Left hindlimb (tissue), 1 donor: Measurements from ENCODE around the gene CDK9.
"Not testable (repeated sequence)": the region's sequence is repeated elsewhere in the genome, so short reads cannot be mapped to it uniquely, and the experiment has no call there.

Experiments
- DNase-seq: peaks from one replicate; pipeline ENCODE4 v3.0.0-alpha.2; 2018

CDK9 gene

DNA sequence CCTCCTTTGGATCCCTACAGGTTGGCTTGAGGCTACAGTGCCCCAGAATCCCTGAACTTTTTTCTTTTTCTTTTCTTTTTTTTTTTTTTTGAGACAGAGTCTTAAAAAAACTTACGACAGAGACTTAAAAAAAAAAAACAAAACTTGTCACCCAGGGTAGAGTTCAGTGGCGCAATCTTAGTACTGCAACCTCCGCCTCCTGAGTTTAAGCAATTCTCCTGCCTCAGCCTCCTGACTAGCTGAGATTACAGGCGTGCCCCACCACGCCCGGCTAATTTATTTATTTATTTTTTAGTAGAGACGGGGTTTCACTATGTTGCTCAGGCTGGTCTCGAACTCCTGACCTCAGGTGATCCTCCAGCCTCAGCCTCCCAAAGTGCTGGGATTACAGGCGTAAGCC lies 4.9 kb upstream of the CDK9 start:
- not testable (repeated sequence) for DNase-seq

DNA sequence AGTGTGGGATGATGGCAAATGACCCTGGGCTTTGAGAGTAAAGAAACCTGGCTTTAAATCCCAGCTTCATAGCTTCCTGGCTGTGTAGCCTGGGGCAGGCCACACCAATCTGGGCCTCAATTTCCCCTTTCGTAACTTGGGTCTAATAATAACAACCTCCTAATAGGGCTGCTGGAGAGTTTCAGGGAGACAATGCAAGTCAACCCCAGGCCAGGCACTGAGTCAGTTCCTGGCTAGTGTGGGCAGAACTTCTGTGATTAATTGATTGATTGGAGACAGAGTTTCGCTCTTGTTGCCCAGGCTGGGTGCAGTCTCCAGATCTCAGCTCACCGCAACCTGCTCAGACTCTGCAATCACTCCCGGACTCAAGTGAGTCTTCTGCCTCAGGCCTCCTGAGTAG lies 4.0 kb upstream of the CDK9 start:
- no peak for DNase-seq

DNA sequence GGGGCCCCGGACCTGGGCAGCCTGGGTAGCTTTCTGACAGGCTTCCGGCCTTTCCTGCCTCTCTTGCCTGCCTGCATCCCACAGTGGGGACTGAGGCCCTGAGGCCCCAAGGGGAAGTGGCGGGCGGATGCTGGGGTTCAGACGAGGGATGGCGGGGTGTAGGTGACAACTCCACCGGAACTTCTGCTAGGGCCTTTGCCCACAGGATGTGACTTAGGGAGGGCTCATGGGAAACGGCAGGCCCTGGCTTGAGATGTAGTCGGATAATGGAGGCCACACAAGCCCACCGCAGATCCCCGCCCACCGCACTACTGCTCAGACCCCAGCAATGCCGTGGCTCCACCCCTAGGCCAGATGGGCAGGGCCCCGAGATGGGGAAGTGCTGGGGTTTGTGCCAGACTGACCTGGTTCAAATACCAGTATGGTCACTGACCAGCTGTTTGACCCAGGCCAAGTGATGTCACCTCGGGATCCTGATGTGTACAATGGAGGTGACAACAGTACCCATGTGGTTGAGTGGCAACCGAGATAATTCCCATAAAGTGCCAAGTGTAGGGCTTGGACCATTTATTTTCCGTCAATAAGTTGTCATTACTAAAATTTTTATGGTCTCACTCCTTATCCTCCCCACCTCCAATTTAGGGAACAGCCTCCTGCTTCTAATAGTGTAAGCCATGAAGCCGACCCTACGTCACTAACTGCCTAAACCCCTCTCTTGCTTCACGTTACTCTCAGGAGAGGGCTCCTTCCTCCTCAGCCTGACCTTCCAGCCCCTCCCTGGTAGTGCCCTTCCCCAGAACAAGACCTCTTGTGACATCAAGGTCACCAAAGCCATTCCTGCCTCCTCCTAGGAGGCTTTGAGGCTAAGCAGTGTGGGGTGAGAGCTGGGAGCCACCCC lies 2.5 kb upstream of the CDK9 start:
- peak; percentile 60 for DNase-seq

DNA sequence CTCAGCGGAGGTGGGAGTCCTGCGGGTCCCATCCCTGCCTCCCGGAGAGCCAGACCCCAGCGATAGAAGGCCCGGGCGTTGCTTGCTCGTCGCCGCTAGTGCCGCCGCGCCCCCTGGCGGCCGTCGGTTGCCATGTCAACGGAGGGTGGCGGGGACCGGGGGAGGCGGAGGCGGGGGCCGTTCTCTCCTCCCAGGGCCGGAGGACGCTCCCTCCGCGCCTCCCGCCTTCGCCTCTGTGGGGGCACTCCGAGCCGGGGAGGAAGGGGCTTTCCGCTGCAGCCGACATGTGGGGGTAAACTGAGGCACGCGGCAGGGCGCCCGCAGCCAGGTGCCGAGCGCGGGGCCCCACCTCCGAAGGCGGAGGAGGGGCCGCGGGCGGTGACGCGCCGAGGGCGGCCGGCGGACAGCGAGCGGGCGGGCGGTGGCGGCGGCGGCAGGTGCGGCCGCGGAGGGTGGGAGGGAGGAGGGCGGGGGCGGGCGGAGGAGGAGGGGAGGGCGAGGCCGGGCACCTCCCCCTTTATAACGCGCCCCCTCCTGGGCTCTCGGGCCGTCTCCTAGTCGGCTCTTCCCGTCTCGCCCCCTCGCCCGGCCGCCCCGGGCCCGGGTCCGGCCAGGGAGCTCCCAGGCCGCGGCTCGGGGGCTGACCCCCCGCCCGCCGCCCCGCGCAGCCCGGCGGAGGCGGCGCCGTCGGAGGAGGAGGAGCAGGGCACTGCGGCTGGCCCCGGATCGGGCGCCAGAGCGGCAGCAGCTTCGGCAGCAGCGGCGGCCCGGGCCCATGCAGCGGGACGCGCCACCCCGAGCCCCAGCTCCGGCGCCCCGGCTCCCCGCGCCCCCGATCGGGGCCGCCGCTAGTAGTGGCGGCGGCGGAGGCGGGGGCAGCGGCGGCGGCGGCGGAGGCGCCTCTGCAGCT lies 556 bp upstream of the CDK9 start:
- peak; percentile 93 for DNase-seq

DNA sequence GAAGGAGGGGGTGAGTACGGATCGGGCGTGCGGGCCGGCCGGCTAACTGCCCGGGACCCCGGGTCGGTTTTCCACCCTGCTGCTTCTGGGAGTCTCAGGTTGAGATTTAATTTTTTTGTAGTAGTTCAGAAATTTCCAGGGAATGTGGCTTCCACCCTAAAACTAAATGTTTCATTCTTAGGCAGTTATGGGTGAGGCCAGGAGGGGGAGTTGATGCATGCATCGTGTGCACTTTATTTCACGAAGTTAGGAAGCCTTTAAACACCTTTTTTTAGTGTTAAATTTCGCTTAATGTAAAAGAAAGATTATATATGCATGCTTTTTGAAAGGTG lies 905 bp downstream of the CDK9 start:
- DNase-seq, result no peak

DNA sequence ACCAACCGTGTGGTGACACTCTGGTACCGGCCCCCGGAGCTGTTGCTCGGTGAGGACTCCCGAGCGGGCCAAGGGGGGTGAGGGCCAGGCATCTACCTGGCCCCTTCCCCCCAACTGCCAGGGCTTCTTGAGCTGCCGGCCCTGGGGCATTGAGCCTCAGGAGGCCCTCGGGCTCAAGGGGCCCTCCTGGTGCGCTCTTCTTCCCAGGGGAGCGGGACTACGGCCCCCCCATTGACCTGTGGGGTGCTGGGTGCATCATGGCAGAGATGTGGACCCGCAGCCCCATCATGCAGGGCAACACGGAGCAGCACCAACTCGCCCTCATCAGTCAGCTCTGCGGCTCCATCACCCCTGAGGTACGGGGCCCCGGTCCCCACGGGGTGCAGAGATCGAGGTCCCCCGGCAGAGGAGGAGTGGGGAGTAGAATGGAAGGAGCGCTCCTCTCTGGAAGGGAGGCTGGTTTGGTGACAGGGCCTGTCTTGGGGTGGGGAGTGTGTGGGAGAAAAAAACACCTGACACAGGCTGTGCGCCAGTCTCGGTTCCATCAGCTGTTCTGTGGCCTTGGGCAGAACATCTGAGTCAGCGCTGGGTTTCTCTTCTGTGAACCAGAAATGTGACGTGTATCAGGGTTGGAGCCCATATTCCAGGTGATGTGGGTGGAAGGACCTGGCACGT lies 2.6 kb downstream of the CDK9 start:
- DNase-seq, result no peak

DNA sequence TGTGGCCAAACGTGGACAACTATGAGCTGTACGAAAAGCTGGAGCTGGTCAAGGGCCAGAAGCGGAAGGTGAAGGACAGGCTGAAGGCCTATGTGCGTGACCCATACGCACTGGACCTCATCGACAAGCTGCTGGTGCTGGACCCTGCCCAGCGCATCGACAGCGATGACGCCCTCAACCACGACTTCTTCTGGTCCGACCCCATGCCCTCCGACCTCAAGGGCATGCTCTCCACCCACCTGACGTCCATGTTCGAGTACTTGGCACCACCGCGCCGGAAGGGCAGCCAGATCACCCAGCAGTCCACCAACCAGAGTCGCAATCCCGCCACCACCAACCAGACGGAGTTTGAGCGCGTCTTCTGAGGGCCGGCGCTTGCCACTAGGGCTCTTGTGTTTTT lies 3.3 kb downstream of the CDK9 start:
- DNase-seq, result no peak

DNA sequence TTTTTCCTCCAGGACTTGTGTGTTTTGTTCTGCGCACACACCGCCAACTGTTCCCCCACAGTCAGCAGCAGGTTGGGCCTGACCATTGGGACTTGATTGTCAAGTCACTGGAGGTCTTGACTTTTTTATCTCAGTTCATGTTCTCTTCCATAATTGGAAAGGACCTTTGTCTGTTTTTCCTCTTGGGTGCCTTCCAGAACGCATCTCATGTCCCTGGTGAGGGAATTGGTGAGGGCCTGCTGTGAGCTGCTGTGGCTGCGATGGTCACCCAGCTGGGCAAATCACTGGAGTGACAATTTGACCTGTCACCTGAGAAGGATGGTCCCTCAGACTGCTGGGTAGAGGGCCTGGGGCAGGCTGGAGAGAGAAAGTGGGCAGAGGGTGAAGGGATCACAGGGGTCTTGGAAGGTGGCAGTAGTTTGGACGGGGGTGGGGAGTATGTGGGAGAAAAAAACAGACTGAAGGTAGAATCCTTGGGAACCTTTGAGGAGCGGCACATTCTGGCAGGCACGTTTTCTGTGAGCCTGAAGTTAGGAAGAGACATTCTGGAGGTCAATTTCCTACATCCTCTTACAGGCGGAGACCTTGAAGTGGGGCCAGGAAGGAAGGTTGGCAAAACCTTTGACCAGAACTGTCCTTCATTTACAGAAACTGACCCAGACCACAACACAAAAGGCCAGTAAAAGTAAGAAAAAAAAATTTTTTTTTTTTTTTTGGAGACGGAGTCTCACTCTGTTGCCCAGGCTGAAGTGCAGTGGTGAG lies 4.4 kb downstream of the CDK9 start:
- DNase-seq, result no peak

DNA sequence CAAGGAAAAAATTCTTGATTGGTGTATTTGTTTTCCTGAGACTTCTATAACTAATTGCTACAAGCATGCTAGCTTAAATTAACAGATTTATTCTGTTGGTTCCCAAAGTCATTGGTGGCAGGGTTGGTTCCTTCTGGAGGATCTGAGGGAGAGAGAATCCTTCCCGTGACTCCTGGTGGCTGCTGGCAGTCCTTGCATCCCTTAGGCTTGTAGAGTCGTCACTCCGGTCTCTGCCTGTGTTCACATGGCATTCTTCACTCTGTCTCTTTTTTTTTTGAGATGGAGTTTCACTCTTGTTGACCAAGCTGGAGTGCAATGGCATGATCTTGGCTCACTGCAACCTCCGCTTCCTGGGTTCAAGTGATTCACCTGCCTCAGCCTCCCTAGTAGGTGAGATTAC lies 5.3 kb downstream of the CDK9 start:
- DNase-seq, result no peak

DNA sequence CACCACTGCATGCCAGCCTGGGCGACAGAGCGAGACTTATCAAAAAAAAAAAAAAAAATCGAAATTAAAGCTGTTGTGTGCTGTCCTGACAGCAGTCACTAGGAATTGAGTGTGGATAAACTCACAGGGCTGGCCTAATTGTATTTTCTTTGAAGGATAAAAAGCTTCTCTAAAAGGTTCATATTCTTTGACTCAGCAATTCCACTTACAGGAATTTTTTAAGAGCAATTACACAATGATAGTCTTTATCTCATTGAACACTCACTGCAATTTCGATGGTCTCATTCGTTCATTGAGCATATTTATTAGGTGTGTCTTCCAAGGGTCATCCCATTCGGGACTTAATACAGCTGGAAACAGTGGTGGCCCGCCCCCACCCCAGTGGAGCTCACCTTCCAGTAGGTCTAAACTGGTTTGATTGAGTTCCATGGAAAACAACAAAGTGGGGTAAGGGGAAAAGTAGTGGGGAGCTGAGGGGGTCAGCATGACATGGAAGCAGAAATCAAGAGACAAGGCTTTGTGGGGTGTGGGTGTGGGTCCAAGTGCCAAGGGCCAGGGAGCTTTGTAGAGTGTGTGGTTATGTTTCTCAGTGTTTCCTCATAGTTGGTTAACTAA lies 6.7 kb downstream of the CDK9 start:
- DNase-seq, result no peak

DNA sequence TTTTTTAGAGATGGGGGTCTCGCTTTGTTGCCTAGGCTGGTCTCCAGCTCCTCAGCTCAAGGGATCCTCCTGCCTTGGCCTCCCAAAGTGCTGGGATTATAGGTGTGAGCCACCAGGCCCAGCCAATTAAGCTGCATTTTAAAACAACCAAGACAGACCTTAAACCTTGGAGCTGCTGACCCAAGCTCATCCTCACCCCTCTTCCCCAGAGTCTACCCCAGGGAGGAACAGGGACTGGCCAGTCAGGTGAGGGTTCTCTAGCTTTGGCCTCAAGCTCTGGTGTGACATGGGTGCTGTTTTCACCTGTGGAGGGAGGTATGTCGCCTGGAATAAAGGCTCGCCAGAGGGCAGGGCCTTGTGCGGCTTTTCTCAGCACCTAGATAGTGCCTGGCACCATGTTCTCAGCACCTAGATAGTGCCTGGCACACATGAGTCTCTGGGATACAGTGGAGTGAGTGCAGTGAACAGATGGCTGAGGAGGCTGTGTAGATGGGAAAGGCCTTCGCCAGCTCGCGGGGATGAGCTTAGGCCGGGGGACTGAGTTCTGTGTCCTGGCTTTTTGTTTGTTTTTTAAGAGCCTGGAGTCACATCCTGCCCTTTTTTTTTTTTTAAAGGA lies 7.4 kb downstream of the CDK9 start:
- DNase-seq, result no peak

DNA sequence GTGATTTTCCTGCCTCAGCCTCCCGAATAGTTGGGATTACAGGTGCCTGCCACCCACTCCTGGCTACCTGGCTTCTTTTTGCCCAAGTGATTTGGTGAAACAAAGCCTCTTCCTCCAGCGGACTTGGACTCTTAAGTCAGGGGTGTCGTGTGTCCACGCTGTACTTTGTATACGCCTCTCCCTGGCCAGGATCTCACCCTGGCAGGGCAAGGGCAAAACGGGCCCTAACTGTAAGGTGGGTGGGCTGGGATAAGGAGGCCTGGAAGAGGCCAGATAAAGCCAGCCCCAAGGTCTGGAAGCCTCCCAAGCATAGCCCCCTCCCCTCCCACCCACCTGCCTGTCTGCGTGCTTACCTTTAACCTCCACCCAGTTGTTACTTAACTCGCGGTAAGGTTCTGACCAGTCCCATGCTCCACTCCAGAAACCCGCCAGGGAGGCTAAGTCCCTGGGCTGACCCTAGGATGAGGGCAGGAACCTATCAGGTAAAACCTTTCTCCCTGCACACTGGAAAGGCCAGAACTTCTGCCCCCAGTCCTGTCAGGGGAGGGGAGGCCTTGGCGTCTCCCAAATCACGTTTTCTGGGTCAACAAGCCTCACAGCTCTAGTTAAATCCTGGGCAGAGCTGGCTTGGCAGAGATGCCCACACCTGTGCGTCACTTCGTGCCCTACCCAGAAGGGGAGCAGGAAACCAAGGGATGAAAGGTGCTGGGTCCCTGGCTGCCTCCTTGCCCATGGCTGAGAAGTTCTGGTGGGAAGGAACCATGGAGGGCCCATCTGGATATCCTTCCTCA lies 8.4 kb downstream of the CDK9 start:
- DNase-seq, result no peak

DNA sequence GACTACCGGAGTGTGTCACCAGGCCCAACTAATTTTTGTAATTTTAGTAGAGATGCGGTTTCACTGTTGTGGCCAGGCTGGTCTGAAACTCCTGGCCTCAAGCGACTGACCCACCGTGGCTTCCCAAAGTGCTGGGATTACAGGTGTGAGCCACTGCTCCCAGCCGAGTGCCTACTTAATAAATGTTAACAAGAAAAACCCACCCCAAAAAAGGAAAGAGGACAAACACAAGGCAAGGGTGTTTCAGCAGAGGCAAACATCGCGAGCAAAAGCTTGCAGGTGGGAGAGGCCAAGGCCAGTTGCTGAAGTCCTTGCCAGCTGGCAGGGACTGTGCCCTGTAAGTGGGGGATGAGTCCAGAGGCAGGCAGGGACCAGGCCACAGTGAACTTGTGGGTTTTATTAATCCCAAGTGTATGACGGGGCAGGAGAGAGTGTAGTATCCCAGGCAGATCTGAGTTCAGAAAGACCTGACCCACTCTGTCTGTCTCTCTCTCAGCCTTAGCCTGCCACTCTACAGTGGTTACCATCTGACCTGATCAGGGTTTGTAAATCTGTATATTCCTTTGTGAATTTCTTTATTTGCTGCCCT lies 10.5 kb downstream of the CDK9 start:
- peak; percentile 31 for DNase-seq

DNA sequence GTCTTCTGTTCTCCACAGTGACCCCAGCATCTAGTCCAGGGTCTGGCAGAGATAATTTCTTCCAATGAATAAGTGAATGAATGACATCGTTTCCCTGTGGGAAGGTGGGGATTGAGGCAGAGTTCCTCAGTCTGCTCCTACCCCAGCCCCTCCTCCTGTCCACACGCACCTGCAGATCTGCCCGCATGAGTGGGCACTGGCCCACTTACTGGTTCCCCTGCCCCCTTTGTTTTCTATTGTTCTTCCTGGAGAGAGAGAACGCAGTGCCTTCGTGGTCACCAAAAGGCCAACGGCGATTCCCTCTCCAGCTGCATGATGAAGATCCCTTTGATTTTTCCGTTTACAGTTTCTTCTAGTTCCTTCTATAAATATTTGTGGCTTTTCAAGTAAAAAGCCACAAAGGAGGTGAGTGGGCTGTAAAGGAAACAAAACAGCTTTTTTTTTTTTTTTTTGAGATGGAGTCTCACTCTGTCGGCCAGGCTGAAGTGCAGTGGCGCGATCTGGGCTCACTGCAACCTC lies 11.1 kb downstream of the CDK9 start:
- DNase-seq, result no peak

DNA sequence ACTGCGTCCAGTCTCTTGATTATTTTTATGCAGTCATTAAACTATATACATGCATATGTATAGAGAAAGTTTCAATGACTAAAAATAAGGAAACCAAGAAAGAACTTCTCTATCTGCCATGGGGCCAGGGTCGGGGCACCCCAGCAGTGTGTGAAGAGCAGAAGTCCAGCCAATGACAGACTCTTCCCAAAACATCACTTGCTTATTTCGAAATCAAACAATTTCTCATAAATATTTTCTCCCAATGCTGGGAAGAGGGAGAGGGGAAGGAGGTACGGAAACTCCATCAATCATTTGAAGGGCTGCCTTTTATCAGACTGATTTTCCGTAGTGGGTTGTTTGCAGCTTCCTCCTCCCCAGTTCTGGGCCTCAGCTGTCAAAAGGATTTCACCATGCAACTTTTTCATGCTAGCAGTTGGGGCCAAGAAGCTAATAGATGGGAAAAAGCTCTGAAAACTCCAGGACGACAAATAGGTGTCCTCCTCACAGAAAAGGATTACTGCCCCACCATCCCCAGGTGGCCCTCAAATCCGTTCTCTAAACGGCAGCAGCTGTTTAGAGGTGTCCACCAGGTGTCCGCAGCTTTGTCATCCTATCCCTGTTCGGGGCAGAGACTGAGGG lies 16.2 kb downstream of the CDK9 start:
- no peak for DNase-seq

DNA sequence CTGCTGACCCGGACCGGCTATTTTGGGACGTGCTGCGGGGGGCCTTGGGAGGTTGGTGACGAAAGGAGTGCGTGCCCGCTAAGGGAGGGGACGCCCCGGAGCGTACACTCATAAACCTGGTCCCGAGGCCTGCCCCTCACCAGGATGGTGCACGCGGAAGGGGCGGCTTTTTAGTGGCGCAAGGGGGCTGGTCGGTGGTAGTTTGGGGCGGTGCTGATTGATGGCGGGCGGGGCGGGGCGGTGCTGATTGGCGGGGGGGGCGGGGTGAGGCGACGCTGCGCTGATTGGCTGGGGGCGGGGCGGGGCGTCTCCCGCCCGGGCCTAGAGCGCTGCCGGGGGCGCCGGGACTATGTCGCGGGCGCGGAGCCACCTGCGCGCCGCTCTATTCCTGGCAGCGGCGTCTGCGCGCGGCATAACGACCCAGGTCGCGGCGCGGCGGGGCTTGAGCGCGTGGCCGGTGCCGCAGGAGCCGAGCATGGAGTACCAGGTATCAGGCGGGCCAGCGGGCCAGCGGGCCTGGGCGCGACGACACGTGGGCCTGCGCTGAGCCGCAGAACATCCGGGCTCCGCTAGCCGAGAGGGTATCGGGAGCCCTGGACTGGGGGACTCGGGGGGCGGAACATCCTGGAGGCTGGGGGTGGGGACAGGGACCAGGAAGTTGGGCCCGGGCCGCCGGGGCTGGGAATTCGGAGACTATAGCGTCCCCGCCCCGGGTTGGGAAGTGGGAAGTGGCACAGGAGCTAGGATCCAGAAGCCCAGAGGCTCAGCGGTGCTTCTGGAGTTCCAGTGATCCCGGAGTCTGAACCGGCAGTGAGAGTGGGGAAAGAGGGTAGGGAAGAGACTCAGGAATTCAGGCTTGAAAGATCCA lies 17.0 kb downstream of the CDK9 start, which contains the start of gene FPGS:
Gene FPGS (plus strand): TSS at position 307 of the 868 bp plus-strand sequence. CDS start 43 bp downstream, at position 350.
- DNase-seq, result peak; percentile 93

DNA sequence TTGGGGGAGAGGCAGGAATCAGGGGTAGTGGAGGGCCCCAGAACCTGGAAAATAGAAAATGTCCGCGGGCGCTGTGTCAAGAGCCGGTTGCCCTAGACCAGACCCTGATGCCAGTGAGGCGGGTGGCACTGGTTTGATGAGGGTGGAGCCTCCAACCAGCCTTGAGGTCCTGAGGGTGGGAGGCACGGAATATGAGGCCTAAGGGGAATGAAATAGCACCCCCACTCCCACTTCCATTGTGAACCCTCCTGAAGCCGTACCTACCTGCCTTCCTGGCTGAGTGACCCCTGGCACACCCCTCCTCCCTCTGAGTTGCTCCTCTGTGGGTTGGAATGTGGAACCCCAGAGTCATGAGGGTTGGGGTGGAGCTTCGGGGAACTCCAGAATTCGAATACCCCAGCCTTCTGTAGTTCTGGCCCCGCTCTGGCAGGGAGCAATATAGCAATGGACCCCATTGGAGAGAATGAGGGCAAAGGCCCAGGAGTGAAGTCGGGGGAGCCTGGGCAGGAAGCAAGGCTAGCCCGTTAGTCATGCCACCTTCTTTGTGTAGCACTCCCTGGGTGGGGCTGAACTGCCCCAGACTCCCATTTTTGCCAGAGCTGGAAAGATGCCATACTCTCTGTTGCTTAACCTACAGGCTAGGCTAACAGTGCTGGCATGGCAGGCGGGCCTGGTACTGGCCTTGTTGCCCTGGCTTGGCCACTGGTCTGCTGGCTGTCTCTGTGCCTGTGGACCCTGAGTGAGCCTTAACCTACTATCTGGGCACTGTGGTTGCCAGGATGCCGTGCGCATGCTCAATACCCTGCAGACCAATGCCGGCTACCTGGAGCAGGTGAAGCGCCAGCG lies 17.9 kb downstream of the CDK9 start:
- DNase-seq, result no peak

DNA sequence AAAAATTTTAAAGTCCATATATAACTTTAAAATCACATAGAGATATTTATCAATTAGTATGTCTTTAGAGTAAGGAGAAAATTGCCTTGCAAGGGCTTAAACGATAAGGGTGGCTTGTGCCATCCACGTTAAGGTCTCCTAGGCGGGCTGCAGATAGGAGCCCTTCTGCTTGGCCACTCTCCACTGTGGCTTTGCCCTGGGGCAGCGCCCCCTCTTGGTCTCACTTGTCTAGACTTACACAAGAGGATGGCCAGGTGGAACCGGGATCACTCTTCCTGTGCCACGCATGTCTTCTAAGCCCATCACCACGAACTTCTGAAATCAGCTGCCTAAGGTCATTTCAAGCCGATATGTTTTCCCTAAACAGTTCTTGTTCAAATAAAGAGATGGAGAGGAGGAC lies 19.8 kb downstream of the CDK9 start:
- no peak for DNase-seq
